Hair follicle dermal papilla cell (primary cell): ENCODE data around the gene FGFBP2. TPM values are rescaled to one million over a fixed set of nuclear protein-coding genes. Genes with fewer than 3 reads are reported as not detected.

Source experiments
- total RNA-seq: library from RNA; depleted of rRNA; stranded (reverse); fragments of >200 nt; gene quantifications from 2 replicates; pipeline ENCODE4 v1.2.3, GENCODE V29; 2012

FGFBP2 gene
- total RNA-seq: 0.49 and 0.81 TPM in 2 replicates

GRCh38 chr4:15963001-15963451, at the start of gene FGFBP2:
Gene FGFBP2, minus strand, starts transcription at chr4:15963175. Its CDS starts 46 bp downstream, at chr4:15963129.

GRCh38 chr4:15938640-15939039, 24.3 kb downstream of the FGFBP2 start, which contains the start of gene FGFBP1:
Gene FGFBP1, minus strand, starts transcription at chr4:15938740. Its CDS starts 2,108 bp downstream, at chr4:15936632.

Other genes with a start within 250 kb of the FGFBP2 start
- gene CD38, start 184.8 kb downstream of the FGFBP2 start, total RNA-seq: not detected in 2 replicates
- not detected in 2 replicates for gene FGFBP1, start 24.4 kb downstream of the FGFBP2 start, total RNA-seq
- under 0.01 and 0.12 TPM in 2 replicates for gene PROM1, start 120.8 kb upstream of the FGFBP2 start, total RNA-seq